ENCODE measurements around the gene NDUFA13.
"Not testable (repeated sequence)": the region's sequence is repeated elsewhere in the genome, so short reads cannot be mapped to it uniquely, and the experiment has no call there.

NDUFA13 gene

DNA sequence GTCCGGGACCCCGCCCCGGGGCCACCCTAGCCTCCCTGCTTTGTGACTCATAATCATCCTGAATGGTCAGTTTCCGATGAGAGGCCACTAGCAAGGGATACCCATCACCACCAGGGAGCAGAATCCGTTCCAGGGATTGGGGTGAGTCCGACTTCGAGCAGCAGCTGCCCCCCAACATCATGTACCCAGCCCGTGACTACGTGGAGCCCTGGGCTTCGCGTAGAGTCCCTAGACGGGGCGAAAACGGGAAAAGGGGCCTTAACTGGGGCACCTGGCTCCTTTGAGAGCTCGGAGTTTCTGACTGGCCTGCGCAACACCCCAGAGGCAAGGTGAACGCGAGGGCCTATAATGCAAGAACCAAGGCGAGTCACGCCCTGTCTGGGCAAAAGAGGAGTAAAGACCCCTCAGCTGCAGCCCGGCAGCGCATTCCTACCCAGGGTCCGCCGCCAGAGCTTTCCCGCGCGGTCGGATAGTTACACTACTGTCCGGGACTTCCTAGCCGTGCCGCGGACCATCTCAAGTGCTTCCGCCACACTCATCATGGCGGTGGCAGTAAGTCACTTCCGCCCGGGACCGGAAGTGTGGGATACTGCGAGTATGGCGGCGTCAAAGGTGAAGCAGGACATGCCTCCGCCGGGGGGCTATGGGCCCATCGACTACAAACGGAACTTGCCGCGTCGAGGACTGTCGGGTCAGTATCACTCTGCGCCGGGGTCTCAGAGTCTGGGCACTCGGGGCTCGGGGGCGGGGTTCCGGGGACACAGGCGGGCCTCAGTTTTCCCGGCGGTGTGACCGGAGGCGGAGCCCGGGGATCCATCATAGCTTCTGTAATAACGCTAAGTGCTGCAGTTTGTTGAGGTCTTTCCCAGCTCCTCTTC is at the start of gene NDUFA13:
Gene NDUFA13 (plus strand): TSS at position 584 of the 878 bp plus-strand sequence. CDS start 14 bp downstream, at position 598.
- H3K27ac ChIP-seq: peak within 1 kb of the TSS; percentile 7 to 92 (median 87)

DNA sequence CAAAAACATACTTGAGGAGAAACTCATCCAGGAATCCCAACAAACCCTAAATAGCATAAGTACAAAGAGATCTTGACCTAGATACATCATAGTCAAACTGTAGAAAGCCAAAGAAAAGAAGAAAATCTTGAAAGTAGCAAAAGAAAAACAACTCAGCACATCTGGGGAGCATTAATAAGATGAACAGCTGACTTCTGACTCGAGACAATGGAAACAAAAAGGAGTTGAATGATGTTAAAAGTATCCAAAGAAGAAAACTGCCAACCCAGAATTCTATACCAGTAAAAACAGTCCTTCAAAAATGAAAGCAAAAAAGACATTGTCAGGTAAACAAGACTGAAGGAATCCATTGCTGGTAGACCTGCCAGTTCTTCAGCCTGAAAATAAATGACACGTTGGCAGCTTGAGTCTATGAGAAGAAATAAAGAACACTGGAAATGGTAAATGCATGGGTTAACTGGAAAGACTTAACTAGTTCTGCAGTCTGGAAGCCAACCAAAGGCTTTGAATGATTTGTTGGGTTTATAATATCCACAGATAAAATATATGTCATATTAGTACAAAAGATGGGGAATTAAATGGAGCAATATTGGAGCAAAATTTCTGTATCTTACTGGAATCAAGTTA is 47.5 kb upstream of the NDUFA13 start:
- Histone ChIP-seq H3K4me3 (no peak overlapping the region), H3K27ac (no peak overlapping the region)

More for the DNA sequence above, at the start of gene NDUFA13:
- peak within 1 kb of the TSS; percentile 48 to 74 (median 71) for H3K4me3 ChIP-seq

DNA sequence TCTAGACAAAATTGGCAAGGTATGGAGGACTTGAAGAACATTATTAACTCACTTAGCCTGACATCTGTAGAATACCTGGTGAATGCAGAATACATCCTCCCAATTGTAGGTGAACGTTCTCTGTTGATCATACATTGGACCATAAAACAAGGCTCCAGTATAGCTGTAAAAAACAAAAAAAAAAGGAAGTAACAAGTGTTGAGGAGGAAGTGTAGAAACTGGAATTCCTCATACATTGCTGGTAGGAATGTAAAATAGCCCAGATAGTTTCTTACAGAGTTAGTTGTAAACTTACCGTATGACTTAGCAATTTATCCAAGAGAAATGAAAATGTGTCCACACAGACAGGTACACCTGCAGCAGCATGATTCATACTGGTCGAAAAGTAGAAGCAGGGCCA is 45.4 kb upstream of the NDUFA13 start:
- no peak overlapping the region for H3K4me3 ChIP-seq
- peak overlapping the region in 1 of 21 experiments; percentile 3 for H3K27ac ChIP-seq

DNA sequence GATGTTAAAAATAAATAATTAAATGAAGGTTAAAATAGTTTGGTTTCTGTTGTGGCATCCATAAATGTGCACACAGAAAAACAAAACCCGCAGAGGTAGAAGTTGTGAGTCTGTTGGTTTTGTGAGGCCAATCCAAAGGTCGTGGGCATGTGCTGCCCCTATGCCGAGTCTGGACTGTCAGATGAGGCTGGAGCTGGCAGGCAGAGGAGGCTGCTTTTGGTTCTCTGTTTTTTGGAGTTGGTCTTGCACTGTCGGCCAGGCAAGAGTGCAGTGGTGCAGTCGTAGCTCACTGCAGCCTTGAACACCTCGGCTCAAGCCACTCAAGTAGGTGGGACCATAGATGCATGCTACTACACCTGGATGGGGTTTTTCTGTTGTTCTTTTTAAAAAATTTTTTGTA is 44.3 kb upstream of the NDUFA13 start:
- Histone ChIP-seq H3K27ac (no peak overlapping the region), H3K4me3 (no peak overlapping the region)

DNA sequence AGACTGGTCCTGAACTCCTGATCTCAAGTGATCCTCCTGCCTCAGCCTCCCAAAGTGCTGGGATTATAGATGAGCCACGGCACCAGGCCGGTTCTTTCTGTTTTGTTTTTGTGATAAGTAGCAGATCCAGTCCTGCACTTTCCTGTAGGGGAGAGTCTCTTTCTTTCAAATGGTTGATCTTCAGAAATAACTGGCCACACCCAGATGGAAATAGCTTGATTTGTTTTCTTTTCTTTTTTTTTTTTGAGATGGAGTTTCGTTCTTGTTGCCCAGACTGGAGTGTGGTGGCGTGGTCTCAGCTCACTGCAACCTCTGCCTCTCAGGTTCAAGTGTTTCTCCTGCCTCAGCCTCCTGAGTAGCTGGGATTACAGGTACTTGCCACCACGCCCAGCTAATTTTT is 43.9 kb upstream of the NDUFA13 start:
- H3K4me3 ChIP-seq, H3K27ac ChIP-seq: not testable (repeated sequence)

DNA sequence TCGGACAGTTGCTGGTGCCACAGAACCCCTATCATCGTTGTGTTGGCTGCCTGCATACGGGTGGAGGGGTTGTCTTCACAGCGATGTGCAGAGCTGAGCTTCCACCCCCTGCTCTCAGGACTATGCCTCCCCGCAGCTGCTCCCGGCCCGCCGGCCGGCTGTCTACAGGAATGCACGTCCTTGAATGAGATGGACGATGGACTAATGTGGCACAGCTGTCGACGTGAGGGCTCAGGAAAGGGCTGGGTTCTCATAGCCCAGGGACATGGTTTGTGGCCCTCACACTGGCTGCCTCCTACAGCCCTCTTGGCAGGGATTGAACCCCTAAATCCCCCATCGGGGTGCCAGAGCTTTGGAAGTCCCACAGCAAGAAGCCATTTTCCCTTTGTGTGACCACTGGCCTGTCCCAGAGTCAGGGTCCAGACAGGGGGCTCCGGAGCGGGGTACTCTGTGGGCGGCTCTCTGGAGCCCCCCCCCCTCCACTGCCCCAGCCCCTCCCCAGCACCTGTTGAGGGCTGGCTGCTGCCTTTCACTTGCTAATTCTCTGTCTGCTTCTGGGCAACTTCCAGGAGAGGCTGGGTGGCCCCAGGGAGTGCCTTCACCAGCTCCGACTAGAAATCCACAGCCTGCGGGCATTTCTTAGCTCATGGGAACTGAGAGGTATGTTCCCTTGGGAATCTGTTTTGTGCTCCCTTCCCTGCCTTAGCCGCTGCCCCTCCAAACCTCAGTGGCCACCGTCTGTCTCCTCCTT is 40.8 kb upstream of the NDUFA13 start:
- H3K4me3 ChIP-seq: no peak overlapping the region
- peak overlapping the region in 8 of 21 experiments; percentile 13 to 44 (median 26) for H3K27ac ChIP-seq

DNA sequence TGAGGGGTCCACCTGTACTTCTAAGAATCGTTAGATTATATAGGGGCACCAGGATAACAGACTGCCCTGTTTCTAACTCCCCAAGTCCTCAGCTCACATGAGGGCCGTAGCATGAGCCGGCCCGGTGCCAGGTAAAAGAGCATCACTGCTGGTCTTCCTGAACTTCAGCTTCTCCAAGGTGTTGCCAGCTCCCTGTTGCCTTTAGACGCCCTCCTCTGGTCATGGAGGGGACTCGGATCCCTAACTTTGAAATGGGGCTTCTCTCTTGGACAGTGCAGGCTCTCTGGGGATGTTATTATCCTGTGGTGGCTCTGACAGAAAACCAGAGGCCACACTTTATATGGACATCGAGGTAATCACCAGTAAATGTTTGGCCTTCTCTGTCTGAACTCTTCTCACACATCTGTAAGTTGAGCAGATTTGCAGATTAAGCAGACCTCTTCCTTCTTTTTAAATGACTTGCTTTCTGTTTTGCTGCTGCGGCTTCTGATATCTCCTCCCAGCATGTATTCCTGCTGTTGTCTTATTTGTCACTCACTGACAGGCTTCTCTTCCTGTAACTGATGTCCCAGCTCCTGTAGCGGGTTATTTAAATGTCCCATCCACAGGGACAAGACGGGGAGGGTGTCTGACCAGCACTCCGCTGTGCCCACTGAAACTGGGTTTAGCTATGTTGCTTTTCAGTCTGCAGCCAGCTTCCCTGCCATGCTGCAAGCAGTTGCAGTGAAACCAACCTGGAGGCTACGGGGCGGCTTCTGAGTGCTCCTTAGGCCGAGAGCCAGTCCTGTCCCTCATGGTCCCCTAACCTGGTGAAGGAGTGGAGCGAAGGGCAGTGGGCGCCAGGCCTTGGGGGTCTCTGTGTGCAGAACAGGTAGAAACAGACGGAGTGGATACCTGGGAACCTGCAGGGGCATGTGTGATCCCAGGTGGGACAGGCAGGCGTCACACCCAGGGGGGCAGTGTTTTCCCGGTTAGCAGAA is 39.9 kb upstream of the NDUFA13 start:
- Histone ChIP-seq H3K4me3 (no peak overlapping the region), H3K27ac (peak overlapping the region in 10 of 21 experiments; percentile 13 to 41 (median 22))

DNA sequence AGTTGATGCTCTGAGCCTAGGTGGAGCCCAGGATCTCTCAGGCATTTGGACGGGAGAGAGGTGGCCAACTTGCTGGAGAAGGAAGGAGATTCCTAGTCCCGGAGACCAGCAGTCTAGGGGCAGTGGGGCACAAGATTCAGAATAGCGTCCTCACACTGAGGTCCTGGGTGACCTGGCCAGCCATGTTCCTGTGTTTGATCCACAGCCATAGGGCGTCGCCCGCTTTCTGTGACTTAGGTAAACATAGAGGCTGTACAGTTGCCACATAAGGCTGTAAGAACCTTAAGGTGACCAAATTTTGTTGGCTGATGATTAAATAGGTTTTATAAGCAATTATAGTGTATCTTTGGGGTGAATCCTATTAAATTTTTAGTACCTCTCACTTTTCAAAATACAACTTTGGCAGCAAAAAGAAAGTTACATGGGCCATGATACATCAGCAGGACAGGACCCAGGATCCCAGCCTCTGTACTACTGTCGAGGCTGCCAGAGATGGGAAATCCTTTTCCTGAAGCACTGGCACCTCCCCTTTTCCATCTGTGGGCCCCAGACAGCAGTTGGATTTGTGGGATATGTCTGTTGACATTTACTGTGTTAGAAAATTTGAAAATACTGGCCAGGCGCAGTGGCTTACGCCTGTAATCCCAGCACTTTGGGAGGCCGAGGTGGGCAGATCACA is 38.2 kb upstream of the NDUFA13 start:
- Histone ChIP-seq H3K4me3 (no peak overlapping the region), H3K27ac (no peak overlapping the region)

DNA sequence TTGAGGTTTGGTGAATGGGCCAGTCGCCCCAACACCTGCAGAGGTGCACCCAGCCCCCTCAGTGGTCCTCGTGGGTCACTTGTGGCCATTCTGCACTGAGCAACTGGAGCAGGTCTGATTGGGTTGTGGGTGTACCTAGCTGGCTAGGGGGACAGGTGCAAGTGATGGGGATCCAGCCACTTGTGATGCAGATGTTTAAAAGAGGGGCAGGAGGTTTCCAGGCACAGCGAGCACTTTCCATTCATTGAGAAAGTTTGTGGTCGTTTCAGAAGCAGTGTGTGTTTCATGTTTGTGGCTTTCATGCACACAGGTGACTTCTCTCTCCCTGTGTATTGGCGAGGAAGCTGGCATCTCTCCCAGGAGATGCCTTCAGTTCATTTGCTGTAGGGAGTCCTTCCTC is 35.3 kb upstream of the NDUFA13 start:
- no peak overlapping the region for H3K4me3 ChIP-seq
- H3K27ac ChIP-seq: no peak overlapping the region

DNA sequence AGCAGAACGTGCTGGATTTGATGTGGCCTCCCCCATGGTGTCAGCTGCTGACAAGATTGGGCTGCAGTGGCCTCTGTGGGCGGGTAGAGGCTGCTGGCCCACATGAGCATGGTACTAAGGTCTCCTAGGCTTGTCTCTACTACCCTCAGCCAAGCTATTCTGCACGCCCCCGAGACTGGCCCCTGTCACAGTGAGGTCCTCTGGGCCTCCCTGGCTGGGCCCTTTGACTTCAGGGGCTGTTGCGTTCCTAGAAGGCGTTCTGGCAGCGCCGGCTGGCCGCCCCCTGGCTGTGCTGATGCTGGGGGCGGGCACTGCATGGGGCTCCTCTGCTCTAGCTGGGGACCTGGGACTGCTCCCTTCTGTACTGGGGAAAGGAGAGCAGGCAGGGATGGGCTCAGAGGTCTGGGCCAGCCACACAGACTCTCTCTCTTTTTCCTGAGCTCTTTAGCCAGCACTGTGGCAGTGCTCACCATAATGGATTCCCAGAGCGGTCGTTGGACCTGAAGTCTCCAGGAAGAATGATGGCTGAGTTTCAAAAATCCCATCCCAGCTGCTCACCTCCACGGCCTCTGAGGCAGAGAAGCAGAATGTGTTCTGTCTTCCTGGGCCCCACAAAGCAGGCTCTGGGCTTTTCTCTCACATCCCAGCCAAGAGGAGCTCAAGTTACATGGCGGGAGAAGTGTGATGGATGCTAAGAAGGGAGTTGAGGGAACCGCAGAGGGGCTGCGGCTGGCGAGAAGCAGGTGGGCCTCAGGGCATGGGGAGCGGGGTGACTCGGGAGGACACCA is 33.0 kb upstream of the NDUFA13 start:
- H3K27ac ChIP-seq: no peak overlapping the region
- H3K4me3 ChIP-seq: no peak overlapping the region

DNA sequence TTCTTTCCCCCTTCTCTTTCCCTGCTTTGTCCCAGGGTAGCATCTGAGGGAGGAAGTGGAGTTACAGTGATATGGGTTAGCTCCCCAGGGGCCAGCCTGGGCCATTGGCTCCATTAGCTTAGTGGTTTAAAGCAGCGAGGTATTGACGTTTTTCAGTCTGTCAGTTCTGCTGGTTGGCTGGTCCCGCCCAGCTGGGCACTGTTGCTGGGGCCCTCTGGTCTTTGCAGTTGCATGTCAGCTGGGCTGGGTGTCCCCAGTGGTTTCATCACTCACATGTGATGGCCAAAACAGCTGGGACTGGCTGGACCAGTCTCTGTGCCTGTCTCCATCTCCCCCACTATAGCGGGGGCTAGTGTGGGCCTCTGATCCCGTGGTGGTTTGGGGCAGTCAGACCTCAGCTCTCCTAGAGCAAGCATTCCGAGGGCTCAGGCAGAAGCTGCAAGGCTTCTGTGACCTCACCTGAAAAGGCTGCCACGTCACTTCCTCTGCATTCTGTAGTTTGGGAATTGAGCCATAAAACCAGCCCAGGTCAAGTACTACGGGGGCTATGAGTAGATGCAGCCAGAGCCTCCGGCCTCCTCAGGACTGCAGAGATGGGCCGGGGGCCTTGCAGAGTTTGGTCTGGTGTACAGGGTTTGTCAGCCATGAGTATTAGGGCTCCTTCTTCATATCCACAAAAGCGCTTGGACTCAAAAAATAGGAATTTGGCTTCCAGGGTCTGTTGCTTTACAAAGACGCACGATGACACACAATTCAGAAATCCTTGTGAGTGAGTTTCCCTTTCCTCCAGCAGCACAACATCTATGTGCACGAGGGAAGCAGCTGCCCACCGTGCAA is 30.6 kb upstream of the NDUFA13 start:
- Histone ChIP-seq H3K4me3 (no peak overlapping the region), H3K27ac (peak overlapping the region in 11 of 21 experiments; percentile 8 to 62 (median 37))

DNA sequence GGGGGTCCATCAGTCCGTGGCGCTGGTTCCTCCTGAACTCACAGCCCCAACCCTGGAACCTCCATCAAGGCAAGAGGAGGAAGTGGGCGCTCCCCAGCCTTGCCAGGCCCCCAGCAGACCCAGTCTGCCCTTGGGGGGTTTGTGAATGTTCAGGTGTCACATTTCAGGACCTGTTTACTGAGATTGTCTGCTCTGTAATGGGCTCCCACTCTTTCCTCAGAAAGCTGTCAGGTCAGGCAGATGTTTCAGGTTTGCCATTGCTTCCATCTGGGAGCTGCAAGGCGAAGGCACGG is 30.1 kb upstream of the NDUFA13 start:
- H3K4me3 ChIP-seq: no peak overlapping the region
- peak overlapping the region in 7 of 21 experiments; percentile 10 to 90 (median 37) for H3K27ac ChIP-seq

DNA sequence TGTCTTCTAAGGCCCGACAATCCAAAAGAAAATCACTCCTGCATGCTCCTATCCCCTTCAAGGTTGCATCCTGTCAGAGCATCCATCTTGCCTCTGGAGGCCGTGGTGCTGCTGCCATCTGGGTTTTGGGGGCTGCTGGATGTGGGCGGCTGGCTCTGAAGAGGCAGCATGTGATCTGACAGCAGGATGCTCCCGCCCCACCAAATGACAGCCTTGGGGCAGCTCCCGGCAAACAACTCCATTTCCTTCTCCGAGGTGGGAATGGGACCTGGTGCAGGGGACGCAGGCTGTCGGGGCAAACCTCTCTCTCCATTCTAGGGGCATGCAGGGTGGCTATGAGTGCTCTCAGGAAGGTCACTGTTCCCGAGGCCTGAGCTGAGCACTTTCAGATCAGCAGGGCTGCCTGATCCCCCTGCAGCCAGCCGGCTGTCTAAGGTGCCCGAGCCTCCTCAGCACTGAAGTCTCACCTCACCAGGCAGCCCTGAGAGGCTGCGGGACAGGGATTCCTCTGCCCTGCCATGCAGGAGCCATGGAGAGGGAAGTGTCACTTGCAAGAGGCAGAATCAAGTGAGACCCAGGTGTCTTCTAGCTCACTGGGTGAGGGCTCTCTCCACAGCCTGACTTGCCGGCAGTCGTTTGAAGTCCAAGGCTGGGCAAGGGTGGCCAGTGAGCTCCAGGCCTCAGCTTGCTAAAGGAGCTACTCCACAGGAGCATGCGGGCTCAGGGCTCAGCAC is 29.5 kb upstream of the NDUFA13 start:
- Histone ChIP-seq H3K4me3 (no peak overlapping the region), H3K27ac (peak overlapping the region in 13 of 21 experiments; percentile 19 to 93 (median 79))

DNA sequence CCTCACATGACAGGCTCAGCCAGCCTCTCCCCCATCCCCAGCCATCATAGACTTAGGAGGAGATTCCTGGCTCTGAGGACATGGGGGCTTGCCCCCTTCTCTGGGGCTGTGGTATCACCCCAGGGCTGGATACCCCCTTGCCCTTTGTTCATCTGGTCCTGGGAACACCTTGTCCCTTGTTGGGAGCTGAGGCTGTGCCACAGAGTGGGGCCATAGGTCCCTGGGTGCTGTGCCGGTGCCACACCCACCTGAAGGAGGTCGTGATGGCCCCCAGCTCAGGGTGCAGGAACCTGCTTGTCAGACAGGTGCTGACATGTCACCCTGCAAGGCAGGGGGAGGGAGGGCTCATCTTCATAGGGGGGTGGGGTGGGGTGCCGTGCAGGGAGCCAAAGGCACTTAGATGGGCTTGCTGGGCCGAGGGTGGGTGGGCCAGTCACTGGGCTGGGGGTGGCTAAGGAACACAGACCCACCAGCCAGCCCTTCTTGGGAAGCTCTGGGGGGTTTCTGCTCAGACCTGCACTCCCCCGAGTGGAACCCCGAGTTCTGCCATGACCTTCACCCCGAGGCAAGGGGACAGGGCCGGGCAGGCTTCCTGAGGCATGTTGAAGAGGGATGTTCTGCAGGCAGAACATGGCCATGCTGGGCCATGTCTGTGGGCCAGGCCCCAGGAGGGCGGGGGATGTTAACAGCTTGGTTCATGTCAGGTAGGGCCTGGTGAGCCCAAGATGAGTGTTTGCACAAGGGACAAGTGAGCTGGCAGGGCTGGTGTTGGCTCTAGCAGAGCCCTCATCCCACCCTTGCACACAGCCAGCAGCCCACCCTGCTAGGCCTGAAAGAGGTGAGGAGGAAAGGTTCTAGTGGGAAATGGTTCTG is 28.7 kb upstream of the NDUFA13 start:
- Histone ChIP-seq H3K4me3 (no peak overlapping the region), H3K27ac (peak overlapping the region in 18 of 21 experiments; percentile 5 to 93 (median 80))
